Duodenal mucosa (tissue), 2 donors: ENCODE data around the gene MGAM2.

Experiments
- H3K27ac ChIP-seq: one replicate; pipeline ENCODE4 v1.7.0; 2013; ENCODE audit warnings: low read depth, low read length
- H3K27me3 ChIP-seq, 2 donors: one replicate each; pipeline ENCODE4 v1.7.0; 2013; ENCODE audit warnings: low read length in 2 of 2, control low read depth in 1 of 2; ENCODE audit not compliant: insufficient read depth in 2 of 2, control insufficient read depth in 1 of 2
- H3K36me3 ChIP-seq, 2 donors: one replicate each; pipeline ENCODE4 v1.7.0; 2013; ENCODE audit warnings: low read length in 2 of 2, control low read depth in 1 of 2; ENCODE audit not compliant: insufficient read depth in 2 of 2, control insufficient read depth in 1 of 2
- H3K4me1 ChIP-seq, 2 donors: one replicate each; pipeline ENCODE4 v1.7.0; 2013; ENCODE audit warnings: low read length in 2 of 2, control low read depth in 1 of 2; ENCODE audit not compliant: insufficient read depth in 2 of 2, control insufficient read depth in 1 of 2
- H3K4me3 ChIP-seq, 2 donors: one replicate each; pipeline ENCODE4 v1.7.0; 2013; ENCODE audit warnings: low read length in 2 of 2, low read depth in 1 of 2
- H3K9ac ChIP-seq, 2 donors: one replicate each; pipeline ENCODE4 v1.7.0; 2013; ENCODE audit warnings: low read length in 2 of 2, low read depth in 1 of 2
- H3K9me3 ChIP-seq, 2 donors: one replicate each; pipeline ENCODE4 v1.7.0; 2013; ENCODE audit warnings: low read length in 2 of 2, control low read depth in 1 of 2; ENCODE audit not compliant: control insufficient read depth in 1 of 2

Gene MGAM2

DNA sequence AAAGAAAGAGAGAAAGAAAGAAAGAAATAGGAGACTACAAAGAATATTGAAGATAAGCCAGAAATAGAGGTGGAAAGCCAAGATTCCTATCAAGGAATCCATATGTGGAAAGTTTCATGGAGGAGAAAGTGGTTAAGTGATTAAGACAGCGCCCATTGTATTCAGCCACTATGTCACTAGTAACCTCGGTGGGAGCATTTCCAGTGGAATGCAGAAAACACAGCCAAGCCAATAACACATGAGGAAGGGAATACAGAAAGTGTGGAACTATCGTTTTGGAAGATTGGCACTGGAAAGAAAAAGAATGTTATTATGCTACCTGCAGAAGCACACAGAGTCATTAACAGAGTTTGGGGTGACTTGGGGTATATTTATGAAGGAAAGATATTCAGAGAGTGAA, 2.7 kb downstream of the MGAM2 start:
- no peak overlapping the region for H3K9ac ChIP-seq
- peaks cover 12 to 26% of the 10 kb centered on the region in 2 donors for H3K4me1 ChIP-seq
- H3K27me3 ChIP-seq: no peaks in the 10 kb centered on the region

DNA sequence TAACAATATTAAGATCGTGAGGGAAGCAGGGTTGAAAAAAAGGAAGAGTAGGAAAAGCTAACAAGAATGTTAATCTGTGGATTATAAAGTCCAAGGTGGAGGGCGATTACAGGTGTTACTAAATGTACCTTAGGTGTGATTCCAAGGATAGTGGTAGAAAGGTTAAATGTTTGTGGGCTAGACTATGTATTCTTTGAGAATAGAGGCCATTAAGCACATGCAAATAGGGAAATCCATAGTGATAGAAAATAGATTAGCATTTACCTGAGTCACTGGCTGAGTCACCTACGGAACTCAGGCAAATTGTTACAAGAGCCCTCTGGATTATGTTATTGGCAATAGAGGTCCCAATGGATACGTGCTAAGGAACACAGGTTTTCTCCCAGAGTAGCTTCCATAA, 9.0 kb downstream of the MGAM2 start:
- Histone ChIP-seq H3K27me3 (no peaks in the 10 kb centered on the region), H3K4me3 (no peak overlapping the region), H3K4me1 (peaks cover 4 to 11% of the 10 kb centered on the region in 2 donors), H3K36me3 (peaks cover 4 to 9% of the 10 kb centered on the region in 2 donors), H3K9ac (no peak overlapping the region), H3K9me3 (no peaks in the 10 kb centered on the region), H3K27ac (no peak overlapping the region)

More for the DNA sequence above, 2.7 kb downstream of the MGAM2 start:
- peak overlapping the region; percentile 29 to 46 for H3K4me3 ChIP-seq
- no peaks in the 10 kb centered on the region for H3K9me3 ChIP-seq
- peaks cover 4 to 9% of the 10 kb centered on the region in 2 donors for H3K36me3 ChIP-seq
- H3K27ac ChIP-seq: no peak overlapping the region

- H3K27me3 ChIP-seq: no peaks in the 10 kb centered on the region
- no peak overlapping the region for H3K27ac ChIP-seq
- no peaks in the 10 kb centered on the region for H3K36me3 ChIP-seq
- H3K9me3 ChIP-seq: no peaks in the 10 kb centered on the region
- no peak overlapping the region for H3K9ac ChIP-seq
- H3K4me3 ChIP-seq: no peak overlapping the region
- peaks cover 4% of the 10 kb centered on the region in 2 donors for H3K4me1 ChIP-seq
Observed at GRCh38 chr7:142123184-142123583, 11.7 kb downstream of the MGAM2 start.

- no peaks in the 10 kb centered on the region for H3K27me3 ChIP-seq
- no peak overlapping the region for H3K4me3 ChIP-seq
- H3K4me1 ChIP-seq: peaks cover 4 to 8% of the 10 kb centered on the region in 2 donors
- no peaks in the 10 kb centered on the region for H3K9me3 ChIP-seq
- H3K27ac ChIP-seq: no peak overlapping the region
- no peak overlapping the region for H3K9ac ChIP-seq
- H3K36me3 ChIP-seq: peaks cover 0 to 2% of the 10 kb centered on the region in 2 donors
Observed at GRCh38 chr7:142125256-142125955, 13.9 kb downstream of the MGAM2 start.

GRCh38 chr7:142130267-142130666, 18.7 kb downstream of the MGAM2 start:
- H3K9me3 ChIP-seq: no peaks in the 10 kb centered on the region
- peaks cover 9 to 12% of the 10 kb centered on the region in 2 donors for H3K4me1 ChIP-seq
- no peaks in the 10 kb centered on the region for H3K27me3 ChIP-seq
- no peak overlapping the region for H3K27ac ChIP-seq
- H3K9ac ChIP-seq: no peak overlapping the region
- peaks cover 7 to 23% of the 10 kb centered on the region in 2 donors for H3K36me3 ChIP-seq
- no peak overlapping the region for H3K4me3 ChIP-seq

DNA sequence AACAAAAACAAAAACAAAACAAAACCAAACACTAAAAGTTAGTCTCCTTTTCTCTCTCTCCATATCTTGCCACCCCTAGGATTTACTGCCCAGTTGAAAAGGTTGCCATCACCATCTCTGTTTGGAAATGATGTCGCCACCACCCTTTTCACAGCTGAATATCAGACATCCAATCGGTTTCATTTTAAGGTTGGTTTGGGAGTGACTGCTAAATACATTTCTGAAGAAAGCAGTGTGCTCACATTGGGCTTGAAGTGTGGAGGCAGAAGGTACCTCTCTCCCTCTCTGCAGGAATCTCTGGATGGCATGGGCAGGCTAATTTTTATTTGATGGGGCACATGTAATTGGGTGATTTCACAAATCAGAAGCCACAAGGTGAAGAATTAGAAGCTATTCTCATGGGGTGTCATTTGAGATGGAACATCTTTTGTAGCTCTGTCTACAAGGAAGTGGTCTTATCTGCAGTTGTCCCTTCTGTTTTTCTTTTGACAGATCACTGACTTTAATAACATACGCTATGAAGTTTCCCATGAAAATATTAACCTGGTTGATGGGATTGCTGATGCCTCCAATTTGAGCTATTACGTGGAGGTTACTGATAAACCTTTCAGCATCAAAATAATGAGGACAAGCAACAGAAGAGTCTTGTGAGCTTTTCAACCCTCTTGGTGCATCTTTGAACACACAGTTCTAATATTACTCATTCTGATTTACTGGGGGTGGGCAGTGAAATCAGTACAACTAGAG, 20.1 kb downstream of the MGAM2 start:
- H3K36me3 ChIP-seq: peaks cover 7 to 27% of the 10 kb centered on the region in 2 donors
- H3K9me3 ChIP-seq: no peaks in the 10 kb centered on the region
- H3K4me1 ChIP-seq: peaks cover 9 to 21% of the 10 kb centered on the region in 2 donors
- no peak overlapping the region for H3K4me3 ChIP-seq
- H3K27me3 ChIP-seq: no peaks in the 10 kb centered on the region
- no peak overlapping the region for H3K27ac ChIP-seq
- H3K9ac ChIP-seq: no peak overlapping the region

DNA sequence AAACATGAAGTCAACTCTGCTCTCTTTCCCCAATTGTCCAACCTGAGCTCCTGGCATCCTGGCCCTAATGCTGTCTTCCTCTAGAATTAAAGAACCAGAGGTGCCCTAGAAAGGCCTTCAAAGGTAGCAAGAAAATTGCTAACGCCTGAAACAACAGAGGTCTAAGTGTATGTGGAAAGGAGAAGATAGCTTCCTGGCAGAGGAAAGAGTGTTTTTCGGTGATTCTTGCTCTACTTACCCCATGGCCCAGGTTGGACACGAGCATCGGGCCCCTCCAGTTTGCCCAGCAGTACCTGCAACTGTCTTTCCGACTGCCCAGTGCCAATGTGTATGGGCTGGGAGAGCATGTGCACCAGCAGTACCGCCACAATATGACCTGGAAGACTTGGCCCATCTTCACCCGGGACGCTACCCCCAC, 22.2 kb downstream of the MGAM2 start:
- H3K36me3 ChIP-seq: peaks cover 12 to 40% of the 10 kb centered on the region in 2 donors
- H3K27ac ChIP-seq: no peak overlapping the region
- no peak overlapping the region for H3K9ac ChIP-seq
- H3K4me3 ChIP-seq: no peak overlapping the region
- H3K9me3 ChIP-seq: no peaks in the 10 kb centered on the region
- no peaks in the 10 kb centered on the region for H3K27me3 ChIP-seq
- peaks cover 11 to 30% of the 10 kb centered on the region in 2 donors for H3K4me1 ChIP-seq

DNA sequence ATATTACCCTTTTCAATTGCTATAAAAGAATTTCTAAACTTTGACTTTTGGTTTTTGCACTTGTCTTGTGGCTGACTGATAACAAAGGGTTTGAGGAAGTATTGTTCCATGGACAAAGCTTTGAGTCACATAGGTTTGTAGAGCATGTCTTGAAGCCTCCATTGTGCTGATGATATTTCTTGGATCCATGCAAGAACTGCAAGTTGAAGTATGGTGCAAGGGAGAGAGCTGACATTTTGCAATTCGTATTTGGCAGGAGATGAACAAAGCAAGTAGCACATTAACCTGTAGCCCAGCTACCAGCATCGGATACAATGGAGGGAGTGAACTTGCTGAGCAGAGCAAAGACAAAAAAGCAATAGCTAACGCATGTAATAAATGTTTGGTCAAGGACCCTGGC, 23.4 kb downstream of the MGAM2 start:
- no peaks in the 10 kb centered on the region for H3K9me3 ChIP-seq

GRCh38 chr7:142138996-142139395, 27.5 kb downstream of the MGAM2 start:
- Histone ChIP-seq H3K9me3 (no peaks in the 10 kb centered on the region), H3K9ac (no peak overlapping the region), H3K36me3 (peaks cover 16 to 23% of the 10 kb centered on the region in 2 donors), H3K4me1 (peaks cover 31 to 41% of the 10 kb centered on the region in 2 donors), H3K4me3 (no peak overlapping the region), H3K27ac (no peak overlapping the region), H3K27me3 (no peaks in the 10 kb centered on the region)

More for the DNA sequence above, 23.4 kb downstream of the MGAM2 start:
- Histone ChIP-seq H3K36me3 (peaks cover 12 to 39% of the 10 kb centered on the region in 2 donors), H3K4me1 (peaks cover 21 to 39% of the 10 kb centered on the region in 2 donors), H3K27me3 (no peaks in the 10 kb centered on the region), H3K4me3 (no peak overlapping the region), H3K27ac (no peak overlapping the region), H3K9ac (no peak overlapping the region)
